WTC11 (cell line): Measurements from ENCODE around the gene STON2. TPM values are rescaled to one million over a fixed set of nuclear protein-coding genes. Genes with fewer than 3 reads are reported as not detected.
"Not testable (repeated sequence)": the region's sequence is repeated elsewhere in the genome, so short reads cannot be mapped to it uniquely, and the experiment has no call there.

Source experiments
- ATAC-seq: fragments of 200-7000 bp; cut with Tn5 transposase; 2 replicates; pipeline ENCODE4 v1.10.0; 2021; ENCODE audit warnings: mild to moderate bottlenecking, moderate library complexity
- CTCF ChIA-PET: fragments of 300-600 bp; sonication (Branson Sonifier 250); formaldehyde crosslinking; loops from one replicate; lab custom pipeline; 2021; ENCODE audit warnings: antibody characterized with exemption; lab: Charles Lee
- POLR2A ChIA-PET: fragments of 350-600 bp; sonication (Branson Sonifier 250); formaldehyde crosslinking; loops from one replicate; lab custom pipeline; 2021; ENCODE audit warnings: antibody characterized with exemption; lab: Charles Lee
- DNase-seq: peaks from one replicate; pipeline ENCODE4 v3.0.0; 2021; ENCODE audit warnings: low spot score
- H3K27ac Mint-ChIP-seq: 2 replicates; pipeline ENCODE4 v1.8.0; 2021; ENCODE audit warnings: mixed read lengths
- H3K27me3 Mint-ChIP-seq: 2 replicates; pipeline ENCODE4 v1.8.0; 2021; ENCODE audit warnings: low read depth, mild to moderate bottlenecking, moderate library complexity, mixed read lengths
- H3K36me3 Mint-ChIP-seq: 2 replicates; pipeline ENCODE4 v1.8.0; 2021; ENCODE audit warnings: mixed read lengths
- H3K4me1 Mint-ChIP-seq: 2 replicates; pipeline ENCODE4 v1.8.0; 2022; ENCODE audit warnings: mixed read lengths
- H3K4me3 Mint-ChIP-seq: 2 replicates; pipeline ENCODE4 v1.8.0; 2021; ENCODE audit warnings: mild to moderate bottlenecking, moderate library complexity, mixed read lengths
- H3K9me3 Mint-ChIP-seq: 2 replicates; pipeline ENCODE4 v1.8.0; 2021; ENCODE audit warnings: mixed read lengths
- AR ChIP-seq: fragments of 250-450 bp; sonication (Bioruptor Pico); IDR thresholded peaks from 2 replicates; pipeline ENCODE4 v1.9.0; 2021; ENCODE audit warnings: mild to moderate bottlenecking
- CBFB ChIP-seq: sonication (generic); formaldehyde crosslinking; IDR thresholded peaks from 2 replicates; pipeline ENCODE4 v1.8.1; 2022; ENCODE audit warnings: mild to moderate bottlenecking, low read depth, missing genetic modification reagents
- CREM ChIP-seq: sonication (generic); formaldehyde crosslinking; IDR thresholded peaks from 2 replicates; pipeline ENCODE4 v1.8.1; 2022; ENCODE audit warnings: mild to moderate bottlenecking, missing genetic modification reagents, moderate library complexity
- ESRRA ChIP-seq: sonication (generic); formaldehyde crosslinking; IDR thresholded peaks from 2 replicates; pipeline ENCODE4 v1.8.1; 2022; ENCODE audit warnings: mild to moderate bottlenecking, missing genetic modification reagents, borderline replicate concordance
- MXD4 ChIP-seq: fragments of 250-450 bp; sonication (Bioruptor Pico); IDR thresholded peaks from 2 replicates; pipeline ENCODE4 v1.8.0; 2021; ENCODE audit warnings: mild to moderate bottlenecking, moderate library complexity, borderline replicate concordance
- OVOL2 ChIP-seq: fragments of 250-450 bp; sonication (Bioruptor Pico); IDR thresholded peaks from 2 replicates; pipeline ENCODE4 v1.9.0; 2021; ENCODE audit warnings: mild to moderate bottlenecking, borderline replicate concordance
- RELA ChIP-seq: sonication (generic); formaldehyde crosslinking; IDR thresholded peaks from 2 replicates; pipeline ENCODE4 v1.8.1; 2022; ENCODE audit warnings: missing genetic modification reagents, mild to moderate bottlenecking, borderline replicate concordance
- ZNF121 ChIP-seq: sonication (generic); formaldehyde crosslinking; IDR thresholded peaks from 2 replicates; pipeline ENCODE4 v1.8.0; 2023; ENCODE audit warnings: missing genetic modification reagents
- ZNF219 ChIP-seq: sonication (generic); formaldehyde crosslinking; IDR thresholded peaks from 2 replicates; pipeline ENCODE4 v1.8.0; 2023; ENCODE audit warnings: missing genetic modification reagents, mild to moderate bottlenecking, borderline replicate concordance
- total RNA-seq: library from RNA; stranded (reverse); gene quantifications from 3 replicates; pipeline ENCODE4 v1.2.3, GENCODE V29; 2021
- TF ChIP-seq, protein P1 (sequence below): sonication (generic); formaldehyde crosslinking; IDR thresholded peaks from 2 replicates; pipeline ENCODE4 v1.8.1; 2022; ENCODE audit warnings: missing genetic modification reagents, borderline replicate concordance
- TF ChIP-seq, protein P2 (sequence below): sonication (generic); formaldehyde crosslinking; IDR thresholded peaks from 2 replicates; pipeline ENCODE4 v1.8.1; 2023; ENCODE audit warnings: mild to moderate bottlenecking, missing genetic modification reagents, moderate library complexity
- TF ChIP-seq, protein P3 (sequence below): sonication (generic); formaldehyde crosslinking; conservative IDR thresholded peaks from 2 replicates; pipeline ENCODE4 v1.8.1; 2022; ENCODE audit warnings: mild to moderate bottlenecking, missing genetic modification reagents
- TF ChIP-seq, protein P4 (sequence below): sonication (generic); formaldehyde crosslinking; IDR thresholded peaks from 2 replicates; pipeline ENCODE4 v1.8.1; 2023; ENCODE audit warnings: mild to moderate bottlenecking, missing genetic modification reagents, moderate library complexity

Gene STON2
- total RNA-seq, 1 experiment from 2014 or later: 69.2 TPM

DNA sequence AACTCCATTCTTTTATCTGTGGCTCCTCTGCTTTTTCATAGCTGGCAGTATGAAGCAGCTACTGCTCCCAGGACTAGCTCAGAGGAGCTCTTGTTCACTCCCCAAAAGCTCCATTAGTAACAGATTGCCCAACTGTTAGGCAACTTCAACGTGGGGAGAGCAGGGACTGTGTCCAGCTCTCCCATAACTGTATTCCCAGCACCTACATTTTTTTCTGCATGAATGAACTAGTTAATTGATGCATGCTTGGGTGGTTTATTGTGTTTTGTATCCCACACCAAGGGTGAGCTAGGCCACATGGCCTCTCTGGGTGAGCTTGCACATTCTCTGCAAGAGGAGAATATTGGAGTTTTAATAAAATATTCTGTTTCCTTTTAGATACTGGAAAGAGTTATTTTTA lies 15.2 kb downstream of the STON2 start:
- ATAC-seq: no peak
- Mint-ChIP-seq H3K4me1 (peaks cover 58% of the 10 kb centered on the region), H3K36me3 (peaks cover 14% of the 10 kb centered on the region), H3K4me3 (no peak overlapping the region), H3K9me3 (peaks cover 9% of the 10 kb centered on the region), H3K27ac (peak overlapping the region; percentile 38; the same call in 1 of the 2 replicates), H3K27me3 (no peaks in the 10 kb centered on the region; the same call in 1 of the 2 replicates)
- ChIA-PET CTCF (interaction anchor here (1.2 kb wide), 1 partner anchor 116 kb away, joined by 7 read pairs; no protein-coding TSS in a partner anchor), POLR2A (no interaction called here)
- TF ChIP-seq ESRRA (CRISPR knock-in tag) (no peak), AR (no peak), CBFB (CRISPR knock-in tag) (no peak)
- TF ChIP-seq, protein P1, sequence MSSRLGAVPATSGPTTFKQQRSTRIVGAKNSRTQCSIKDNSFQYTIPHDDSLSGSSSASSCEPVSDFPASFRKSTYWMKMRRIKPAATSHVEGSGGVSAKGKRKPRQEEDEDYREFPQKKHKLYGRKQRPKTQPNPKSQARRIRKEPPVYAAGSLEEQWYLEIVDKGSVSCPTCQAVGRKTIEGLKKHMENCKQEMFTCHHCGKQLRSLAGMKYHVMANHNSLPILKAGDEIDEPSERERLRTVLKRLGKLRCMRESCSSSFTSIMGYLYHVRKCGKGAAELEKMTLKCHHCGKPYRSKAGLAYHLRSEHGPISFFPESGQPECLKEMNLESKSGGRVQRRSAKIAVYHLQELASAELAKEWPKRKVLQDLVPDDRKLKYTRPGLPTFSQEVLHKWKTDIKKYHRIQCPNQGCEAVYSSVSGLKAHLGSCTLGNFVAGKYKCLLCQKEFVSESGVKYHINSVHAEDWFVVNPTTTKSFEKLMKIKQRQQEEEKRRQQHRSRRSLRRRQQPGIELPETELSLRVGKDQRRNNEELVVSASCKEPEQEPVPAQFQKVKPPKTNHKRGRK (CRISPR knock-in tag): no peak
- TF ChIP-seq, protein P2, sequence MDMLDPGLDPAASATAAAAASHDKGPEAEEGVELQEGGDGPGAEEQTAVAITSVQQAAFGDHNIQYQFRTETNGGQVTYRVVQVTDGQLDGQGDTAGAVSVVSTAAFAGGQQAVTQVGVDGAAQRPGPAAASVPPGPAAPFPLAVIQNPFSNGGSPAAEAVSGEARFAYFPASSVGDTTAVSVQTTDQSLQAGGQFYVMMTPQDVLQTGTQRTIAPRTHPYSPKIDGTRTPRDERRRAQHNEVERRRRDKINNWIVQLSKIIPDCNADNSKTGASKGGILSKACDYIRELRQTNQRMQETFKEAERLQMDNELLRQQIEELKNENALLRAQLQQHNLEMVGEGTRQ: no peak
- TF ChIP-seq, protein P3, sequence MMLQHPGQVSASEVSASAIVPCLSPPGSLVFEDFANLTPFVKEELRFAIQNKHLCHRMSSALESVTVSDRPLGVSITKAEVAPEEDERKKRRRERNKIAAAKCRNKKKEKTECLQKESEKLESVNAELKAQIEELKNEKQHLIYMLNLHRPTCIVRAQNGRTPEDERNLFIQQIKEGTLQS (CRISPR knock-in tag): no peak
- TF ChIP-seq, protein P4, sequence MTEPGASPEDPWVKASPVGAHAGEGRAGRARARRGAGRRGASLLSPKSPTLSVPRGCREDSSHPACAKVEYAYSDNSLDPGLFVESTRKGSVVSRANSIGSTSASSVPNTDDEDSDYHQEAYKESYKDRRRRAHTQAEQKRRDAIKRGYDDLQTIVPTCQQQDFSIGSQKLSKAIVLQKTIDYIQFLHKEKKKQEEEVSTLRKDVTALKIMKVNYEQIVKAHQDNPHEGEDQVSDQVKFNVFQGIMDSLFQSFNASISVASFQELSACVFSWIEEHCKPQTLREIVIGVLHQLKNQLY (CRISPR knock-in tag): no peak
- DNase-seq: no peak

DNA sequence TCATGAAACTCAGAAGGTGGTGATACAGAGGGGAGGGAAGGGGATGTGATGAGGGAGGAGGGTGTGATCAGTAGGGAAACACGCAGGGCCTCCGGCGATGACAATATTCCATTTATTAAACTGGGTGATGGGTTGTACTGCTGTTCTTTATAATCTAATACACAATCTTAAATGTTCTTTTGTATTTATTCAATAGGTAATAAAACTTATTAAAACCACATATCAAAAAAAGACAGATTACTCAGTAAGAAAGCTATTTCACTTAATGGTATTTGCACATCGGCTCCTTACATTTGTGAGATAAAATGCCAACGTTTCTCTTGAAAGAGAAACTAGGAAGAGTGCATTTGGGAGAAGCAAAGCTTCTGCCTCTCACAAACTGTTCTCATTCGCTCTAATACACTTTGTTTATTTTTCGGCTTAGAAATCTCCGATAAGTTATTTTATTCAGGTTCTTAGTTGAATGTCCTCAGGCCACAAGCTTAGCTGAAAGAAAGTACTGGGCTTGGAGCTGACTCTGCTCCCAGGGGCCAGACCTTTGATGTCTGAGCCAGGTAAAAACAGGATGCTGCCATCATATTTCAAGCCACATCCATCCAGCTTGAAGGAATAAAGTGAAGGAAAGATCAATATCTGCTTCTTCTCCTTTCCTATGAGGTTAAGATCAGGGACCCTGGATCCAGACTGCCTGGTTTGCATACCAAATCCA lies 17.5 kb downstream of the STON2 start:
- Mint-ChIP-seq H3K4me3 (no peak overlapping the region), H3K36me3 (peaks cover 28% of the 10 kb centered on the region), H3K27ac (peak overlapping the region; percentile 83; the same call in 1 of the 2 replicates), H3K27me3 (no peaks in the 10 kb centered on the region; the same call in 1 of the 2 replicates), H3K4me1 (peaks cover 46% of the 10 kb centered on the region), H3K9me3 (peaks cover 17% of the 10 kb centered on the region)
- CTCF ChIA-PET: interaction anchor here (1.9 kb wide), 1 partner anchor 114 kb away, joined by 5 read pairs; no protein-coding TSS in a partner anchor
- no peak for DNase-seq
- POLR2A ChIA-PET: no interaction called here
- ATAC-seq: no peak
- TF ChIP-seq ZNF219 (no peak), ZNF121 (CRISPR knock-in tag) (no peak), RELA (CRISPR knock-in tag) (no peak), OVOL2 (CRISPR knock-in tag) (no peak), CREM (CRISPR knock-in tag) (no peak), MXD4 (no peak)

GRCh38 chr14:81380009-81380408 lies 20.1 kb downstream of the STON2 start:
- peaks cover 23% of the 10 kb centered on the region for H3K4me1 Mint-ChIP-seq
- peaks cover 23% of the 10 kb centered on the region for H3K9me3 Mint-ChIP-seq
- ATAC-seq, H3K27me3 Mint-ChIP-seq, CTCF ChIA-PET, H3K27ac Mint-ChIP-seq, DNase-seq, POLR2A ChIA-PET, H3K4me3 Mint-ChIP-seq: not testable (repeated sequence)
- peaks cover 30% of the 10 kb centered on the region for H3K36me3 Mint-ChIP-seq
